CD4-positive, alpha-beta T cell treated with Interleukin-12 subunit alpha and Interleukin-12 subunit beta, for 1 hour (primary cell): ENCODE measurements around the gene DCST1.

Source experiments
- DNase-seq: peaks from one replicate; pipeline ENCODE4 v3.0.0-alpha.2; 2020

The DCST1 gene

DNA sequence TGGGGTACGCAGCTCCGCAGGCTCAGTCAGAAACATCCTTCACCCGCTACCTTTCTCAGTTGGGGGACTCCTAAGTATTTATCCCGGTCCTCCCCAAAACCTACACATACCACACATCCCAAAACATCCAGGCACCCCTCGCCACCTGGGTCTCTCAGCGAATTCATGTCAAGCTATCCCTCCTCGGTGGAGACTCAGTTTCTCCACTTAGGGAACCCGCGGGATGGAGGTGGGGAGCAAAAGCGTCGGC, 32.3 kb upstream of the DCST1 start:
- DNase-seq = no peak

- peak; percentile 98 for DNase-seq
These were observed 31.8 kb upstream of the DCST1 start for GRCh38 chr1:155001675-155002463.

DNA sequence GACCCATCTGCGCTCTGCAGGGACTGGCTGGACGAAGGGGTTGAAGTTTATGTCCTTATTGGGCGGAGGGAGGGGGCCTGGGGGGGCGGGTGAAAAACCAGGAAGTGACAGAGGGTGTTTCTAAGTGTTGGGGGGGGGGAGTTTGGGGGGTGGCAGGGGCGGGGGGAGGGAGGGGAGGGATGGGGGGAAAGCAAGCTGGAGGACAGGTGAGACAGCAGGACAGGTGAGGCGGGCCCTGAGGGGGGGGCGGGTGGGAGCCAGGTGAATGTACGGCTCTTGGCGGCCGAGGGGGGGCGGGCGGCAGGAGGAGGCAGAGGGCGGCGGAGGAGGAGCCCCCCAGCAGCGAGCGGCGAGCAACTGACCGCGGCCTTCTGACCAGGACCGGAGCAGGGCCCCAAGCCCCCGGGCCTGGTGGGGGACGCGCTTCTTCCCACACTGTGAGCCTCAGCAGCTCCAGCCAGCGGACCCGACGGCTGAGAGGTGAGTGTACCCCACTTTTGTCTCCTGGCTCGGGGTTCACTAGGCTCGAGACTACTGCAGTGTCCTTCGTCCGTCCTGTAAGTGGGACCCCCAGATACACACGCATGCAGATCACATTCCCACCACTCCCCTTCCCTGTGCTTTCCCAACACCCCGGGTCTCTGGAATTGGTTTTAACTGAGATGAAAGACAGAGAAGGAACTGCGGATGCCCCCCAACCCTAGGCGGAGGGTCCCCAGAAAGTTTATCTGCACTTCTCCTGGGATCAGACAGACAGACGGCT, 31.0 kb upstream of the DCST1 start, which contains the start of gene ZBTB7B:
Gene ZBTB7B (plus strand): TSS at position 339 of the 763 bp plus-strand sequence. CDS start 11,859 bp downstream, outside the sequence.
- no peak for DNase-seq

GRCh38 chr1:155003227-155003765, 30.3 kb upstream of the DCST1 start:
- DNase-seq = no peak

DNA sequence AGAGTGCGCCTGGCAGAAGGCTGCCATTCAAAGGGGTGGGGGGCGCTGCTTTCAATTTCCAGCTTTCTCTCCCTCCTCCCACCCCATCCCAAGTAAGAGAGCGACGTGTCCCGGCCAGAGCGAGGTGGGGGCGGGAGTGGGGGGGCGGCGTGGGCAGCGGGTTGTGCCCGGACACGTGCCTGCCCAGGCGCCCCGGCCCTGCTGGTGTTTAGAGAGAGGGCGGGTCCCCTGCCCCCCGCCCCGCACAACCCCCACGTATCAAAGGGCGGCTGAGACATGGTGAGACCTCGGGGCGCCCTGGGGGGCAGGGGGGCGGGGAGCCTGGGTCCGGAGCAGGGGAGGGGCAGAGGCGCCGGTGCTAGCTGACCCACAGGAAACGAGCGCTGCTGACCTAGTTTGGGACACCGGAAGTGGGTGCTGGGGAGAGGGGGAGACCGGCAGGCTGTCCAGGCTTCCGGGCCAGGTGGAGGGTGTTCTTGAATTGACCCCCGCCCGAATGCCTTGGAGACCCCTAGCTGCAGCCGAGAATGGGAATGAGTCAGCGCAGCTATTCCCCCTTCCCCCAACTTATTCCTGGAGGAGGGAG, 29.8 kb upstream of the DCST1 start:
- no peak for DNase-seq

- no peak for DNase-seq
These were observed 29.1 kb upstream of the DCST1 start for GRCh38 chr1:155004352-155005075.

DNA sequence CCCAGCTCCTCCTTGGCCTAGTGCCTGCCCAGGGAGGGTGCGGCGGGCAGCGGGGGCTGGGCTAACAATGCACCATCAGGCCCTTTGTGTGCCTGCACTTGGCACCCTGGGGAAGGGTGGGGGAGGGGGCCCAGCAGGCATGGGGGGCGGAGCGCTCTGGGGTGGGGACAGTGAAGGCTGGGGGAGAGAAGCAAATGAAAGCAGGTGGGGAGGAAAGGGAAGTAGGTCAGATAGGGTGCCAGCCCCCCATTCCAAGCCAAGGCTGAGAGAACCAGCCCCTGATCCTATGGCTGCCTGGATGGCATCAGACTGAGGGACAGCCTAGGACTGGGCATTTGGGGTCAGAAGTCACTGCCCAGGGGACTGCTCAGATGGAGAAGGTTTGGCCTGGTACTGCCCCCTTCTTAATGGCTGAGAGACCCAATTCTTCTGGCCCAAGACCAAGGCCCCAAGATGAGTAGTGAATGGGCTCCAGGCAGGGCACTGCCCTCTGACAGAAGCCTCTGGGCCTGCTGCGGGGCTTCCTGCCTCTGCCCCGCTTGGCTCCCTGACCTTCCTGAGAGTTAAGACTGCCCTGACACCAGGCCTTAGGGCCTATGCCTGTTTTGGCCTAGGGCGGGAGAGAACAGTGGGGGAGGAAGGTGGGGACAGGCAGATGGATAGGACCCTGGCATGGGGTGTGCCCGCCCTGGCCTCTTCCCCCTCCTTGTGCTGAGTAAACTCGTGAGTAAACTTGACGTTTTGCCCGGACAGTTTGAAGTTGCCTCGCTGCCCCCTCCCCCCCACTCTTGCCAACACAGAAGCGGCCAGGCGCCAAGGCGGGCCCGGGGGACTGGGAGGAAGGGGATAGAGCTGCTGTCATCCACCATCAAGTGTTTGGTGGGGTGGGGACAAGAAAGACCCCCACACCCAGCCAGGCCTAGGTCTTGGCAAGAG, 28.3 kb upstream of the DCST1 start:
- DNase-seq = peak; percentile 57

- peak; percentile 66 for DNase-seq
These were observed 27.0 kb upstream of the DCST1 start for GRCh38 chr1:155006601-155007101.

DNA sequence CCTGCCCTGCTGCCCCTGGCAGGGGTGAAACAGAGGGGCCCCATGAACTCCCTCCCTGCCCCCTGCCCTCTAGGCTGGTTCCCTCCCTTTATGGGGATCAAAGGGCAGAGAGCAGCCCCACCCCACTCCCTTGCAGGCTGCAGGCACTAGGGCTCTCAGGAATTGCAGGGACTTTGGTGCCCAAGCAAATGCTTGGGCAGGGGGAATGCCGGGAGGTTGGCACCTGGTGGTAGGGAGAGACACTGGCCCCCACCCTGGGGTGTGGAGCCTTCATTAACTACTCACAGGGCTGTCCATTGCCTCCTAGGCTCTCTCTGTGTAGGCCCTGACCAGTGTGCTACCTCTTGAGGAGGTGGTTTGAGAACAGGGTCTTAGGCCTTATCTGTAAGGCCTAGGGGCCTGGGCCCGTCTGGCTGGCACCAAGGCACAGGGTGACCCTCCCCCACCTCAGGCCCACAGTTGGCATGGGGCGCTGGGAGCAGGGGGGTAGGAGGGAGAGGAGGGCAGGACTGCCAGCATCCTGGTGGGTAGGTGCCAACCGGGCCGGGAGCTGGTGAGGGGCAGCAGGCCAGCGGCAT, 26.3 kb upstream of the DCST1 start:
- DNase-seq = no peak

GRCh38 chr1:155008015-155008941, 25.3 kb upstream of the DCST1 start:
- DNase-seq = no peak

DNA sequence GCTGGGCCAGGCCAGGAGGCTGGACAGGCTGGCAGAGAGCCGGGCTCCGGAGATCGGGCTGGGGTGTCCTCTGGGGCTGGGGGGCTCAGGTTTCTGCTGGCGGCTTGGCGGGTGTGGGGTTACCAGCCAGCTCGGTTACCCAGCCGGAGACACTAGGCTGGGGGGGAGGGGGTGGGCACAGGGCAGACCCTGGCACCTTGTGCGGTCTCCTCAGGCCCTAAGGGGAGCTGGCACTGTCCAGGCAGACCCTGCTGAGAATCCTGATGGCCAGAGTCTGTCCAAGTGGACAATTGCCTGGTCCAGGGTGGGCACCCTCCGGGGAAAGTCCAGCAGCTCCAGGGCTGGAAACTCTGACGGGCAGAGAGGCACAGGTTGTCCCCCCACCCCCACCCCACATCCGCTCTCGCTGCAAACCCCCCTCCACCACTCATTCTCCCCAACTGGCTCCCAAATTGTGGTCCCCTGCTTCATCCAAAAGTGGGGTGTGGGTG, 24.4 kb upstream of the DCST1 start:
- DNase-seq = no peak

DNA sequence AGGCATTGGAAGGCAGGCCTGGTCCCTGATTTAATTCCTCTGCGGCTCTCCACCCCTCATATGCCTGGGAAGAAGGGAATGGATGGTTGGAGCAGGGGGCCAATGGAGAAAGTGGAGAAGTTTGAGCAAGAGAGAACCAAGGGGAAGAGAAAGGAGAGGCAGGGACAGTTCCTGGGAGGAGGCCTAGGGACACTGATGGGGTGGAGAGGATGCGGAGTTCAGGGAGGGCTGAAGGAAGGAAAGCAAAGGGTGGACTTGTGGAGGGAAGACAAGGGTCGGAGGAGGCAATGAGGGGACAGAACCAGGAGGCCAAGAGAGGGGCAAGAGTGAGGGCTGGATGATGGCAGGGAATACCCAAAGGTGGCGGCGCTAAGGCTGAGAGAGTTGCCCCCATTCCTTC, 23.9 kb upstream of the DCST1 start:
- no peak for DNase-seq

DNA sequence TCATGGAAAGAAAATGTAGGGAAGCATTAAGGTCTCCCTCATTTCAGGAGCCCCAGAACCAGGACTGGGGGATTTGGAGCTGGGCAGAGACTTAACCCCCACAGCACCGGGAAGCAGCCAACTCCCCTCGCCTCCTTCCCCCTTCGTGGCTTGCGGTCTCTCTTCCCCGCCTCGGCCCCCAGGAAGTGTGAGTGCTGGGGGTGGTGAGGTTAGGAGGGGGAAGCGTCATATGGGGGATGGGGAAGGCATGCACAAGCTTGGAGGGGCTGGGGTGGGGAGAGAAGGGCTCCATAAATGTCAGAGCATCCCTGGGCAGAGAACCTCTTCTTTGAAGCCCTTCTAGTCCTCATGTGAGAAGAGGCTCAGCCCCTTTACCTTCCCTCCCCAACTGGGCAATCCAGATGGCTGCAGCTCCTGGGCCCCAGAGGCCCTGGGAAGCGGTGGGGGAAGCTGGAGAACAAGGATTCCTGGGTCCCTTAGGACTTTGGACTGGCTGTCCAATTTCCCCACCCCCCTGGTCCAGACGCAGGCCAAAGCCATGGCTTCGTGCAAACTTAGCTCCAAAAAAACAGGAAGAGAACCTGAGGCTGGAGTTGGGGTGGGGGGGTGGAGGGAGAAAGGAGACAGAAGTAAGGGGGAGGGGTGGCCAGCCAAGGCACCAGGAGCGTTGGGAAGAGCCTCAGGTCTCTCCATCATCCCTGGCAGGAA, 23.3 kb upstream of the DCST1 start:
- no peak for DNase-seq

- DNase-seq = no peak
These were observed 22.6 kb upstream of the DCST1 start for GRCh38 chr1:155011004-155011416.

DNA sequence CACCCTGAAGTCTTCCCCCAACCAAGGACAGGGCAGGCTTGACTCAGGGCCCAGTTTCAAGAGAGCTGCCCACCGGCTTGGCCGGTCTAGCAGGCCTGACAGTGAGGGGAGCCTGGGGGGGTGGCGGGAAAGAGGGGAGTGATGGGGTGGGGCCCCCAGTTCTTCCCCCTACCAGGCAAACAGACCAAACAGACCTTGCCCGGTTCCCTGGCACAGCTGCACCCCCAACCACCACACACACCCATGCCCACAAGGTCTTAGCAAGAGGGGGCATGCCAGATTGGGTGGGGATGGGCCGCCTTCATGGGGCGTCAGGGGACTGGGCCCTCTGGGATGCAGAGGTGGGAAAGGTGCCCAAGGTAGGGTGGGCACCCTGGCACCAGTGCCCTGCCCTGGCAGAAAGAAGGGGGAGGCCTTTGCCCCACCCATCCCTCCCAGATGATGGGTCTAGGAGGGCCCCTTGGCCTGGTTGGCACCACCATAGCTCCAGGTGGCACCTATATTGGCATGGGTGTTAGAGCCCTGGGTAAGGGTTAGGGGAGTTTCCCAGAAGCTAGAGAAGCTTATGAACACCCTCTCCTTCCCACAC, 22.1 kb upstream of the DCST1 start:
- DNase-seq = no peak

DNA sequence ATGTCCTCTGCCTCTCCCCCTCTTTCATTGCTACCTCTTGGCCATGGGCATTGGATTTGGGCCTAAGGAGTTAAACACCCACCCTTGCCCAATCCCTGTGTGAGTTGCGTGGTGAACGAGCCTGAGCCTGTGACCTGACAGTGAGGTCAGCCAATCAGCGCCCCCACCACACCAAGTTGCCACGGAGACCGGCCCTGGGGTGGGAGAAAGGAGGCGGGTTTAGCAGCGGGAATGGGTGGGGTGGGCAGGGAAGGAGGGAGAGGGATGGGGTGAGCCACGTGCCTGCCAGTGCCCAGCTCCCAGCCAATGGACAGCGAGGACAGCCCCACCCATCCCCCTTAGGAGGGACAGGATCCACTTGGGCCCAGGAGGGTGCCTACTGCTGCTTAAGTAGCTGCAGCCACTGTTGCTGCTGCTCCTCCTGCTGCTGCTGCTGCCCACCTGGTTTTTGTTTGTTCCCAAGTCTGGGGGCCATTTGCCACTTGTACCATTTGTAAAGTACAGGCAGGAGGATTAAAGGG, 21.5 kb upstream of the DCST1 start:
- no peak for DNase-seq

GRCh38 chr1:155012776-155013602, 20.6 kb upstream of the DCST1 start:
- DNase-seq = no peak

- no peak for DNase-seq
These were observed 20.0 kb upstream of the DCST1 start for GRCh38 chr1:155013632-155014031.
